Thyroid gland (tissue), 4 donors: ENCODE results near the gene ZNF79. TPM values are rescaled to one million over a fixed set of nuclear protein-coding genes. Genes with fewer than 3 reads are reported as not detected.
A peak's percentile ranks its signal among the peaks of the same experiment; 100 is the strongest.

Experiments
- DNase-seq, 2 donors: peaks; one replicate each; pipeline ENCODE4 v3.0.0-alpha.2; 2019
- H3K27ac ChIP-seq, 3 donors: fragments of 200-600 bp; sonication (generic); 1 replicate in 2 of 3; 2 replicates in 1 of 3; pipeline ENCODE4 v1.5.1; 2016 to 2019; ENCODE audit warnings: mild to moderate bottlenecking in 1 of 3, moderate library complexity in 1 of 3
- H3K27me3 ChIP-seq: fragments of 200-600 bp; sonication (generic); one replicate; pipeline ENCODE4 v1.5.1; 2019
- H3K36me3 ChIP-seq, 2 donors: fragments of 200-600 bp; sonication (generic); one replicate each; pipeline ENCODE4 v1.5.1; 2016 to 2019
- H3K4me1 ChIP-seq, 2 donors: fragments of 200-600 bp; sonication (generic); one replicate each; pipeline ENCODE4 v1.5.1; 2017 to 2019
- H3K4me3 ChIP-seq, 3 donors: fragments of 200-600 bp; sonication (generic); replicated peaks in 1 of 3; 1 replicate in 2 of 3; 2 replicates in 1 of 3; pipeline ENCODE4 v1.5.1; 2016; ENCODE audit warnings: mild to moderate bottlenecking in 1 of 3
- H3K9me3 ChIP-seq: fragments of 200-600 bp; sonication (generic); one replicate; pipeline ENCODE4 v1.5.1; 2017
- POLR2A ChIP-seq, 2 donors: fragments of 450-650 bp; IDR thresholded peaks; one replicate each; pipeline ENCODE4 v1.6.1; 2017; ENCODE audit warnings: antibody characterized with exemption in 2 of 2, mild to moderate bottlenecking in 2 of 2, moderate library complexity in 1 of 2
- WGBS, 2 donors: methylation state at CpG; one replicate each; pipeline ENCODE4 v1.1.5; 2017; 5-methylcytosine and 5-hydroxymethylcytosine counted together
- intact Hi-C: fragments of 100-400 bp; cut with DNase I; formaldehyde crosslinking; loops from one replicate; pipeline ENCODE4 v1.15.1; 2023
- total RNA-seq, 4 donors: library from RNA; depleted of rRNA; stranded (reverse); fragments of >200 nt; gene quantifications; one replicate each; pipeline ENCODE4 v1.2.3, GENCODE V29; 2016
- TF ChIP-seq, protein P1 (sequence below), 6 experiments: fragments of 200-600 bp in 3 of 6; fragments of 450-650 bp in 3 of 6; sonication (generic) in 3 of 6; IDR thresholded peaks; one replicate each; pipeline ENCODE4 v1.5.1; 2016 to 2019; ENCODE audit warnings: antibody characterized with exemption in 6 of 6, mild to moderate bottlenecking in 2 of 6, inconsistent platforms in 1 of 6, moderate library complexity in 1 of 6

The ZNF79 gene
- total RNA-seq, 4 donors from 2014 or later: 10.6 to 19.4 (median 15.9) TPM

DNA sequence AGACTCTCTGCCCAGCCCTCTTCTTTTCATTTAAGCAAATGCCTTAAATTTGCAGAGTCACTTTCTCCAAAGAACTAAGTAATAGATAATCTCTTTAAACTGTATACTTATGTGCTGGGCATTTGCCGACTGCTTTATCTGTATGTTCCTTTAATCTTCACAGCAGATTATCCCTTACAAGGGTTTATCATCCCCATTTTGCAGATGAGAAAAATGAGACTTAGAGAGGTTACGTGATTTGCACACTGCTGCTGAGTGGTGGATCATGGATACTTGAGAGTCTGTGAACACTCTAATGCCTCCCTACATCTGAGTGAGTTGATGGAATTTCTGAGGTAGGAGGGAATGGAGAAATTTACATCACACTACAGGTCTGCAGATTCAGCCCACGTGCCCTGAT, 4.2 kb downstream of the ZNF79 start:
- H3K9me3 ChIP-seq: no peaks in the 10 kb centered on the region
- TF ChIP-seq POLR2A (IDR thresholded peaks at IDR 0.05): no peak
- TF ChIP-seq, protein P1, sequence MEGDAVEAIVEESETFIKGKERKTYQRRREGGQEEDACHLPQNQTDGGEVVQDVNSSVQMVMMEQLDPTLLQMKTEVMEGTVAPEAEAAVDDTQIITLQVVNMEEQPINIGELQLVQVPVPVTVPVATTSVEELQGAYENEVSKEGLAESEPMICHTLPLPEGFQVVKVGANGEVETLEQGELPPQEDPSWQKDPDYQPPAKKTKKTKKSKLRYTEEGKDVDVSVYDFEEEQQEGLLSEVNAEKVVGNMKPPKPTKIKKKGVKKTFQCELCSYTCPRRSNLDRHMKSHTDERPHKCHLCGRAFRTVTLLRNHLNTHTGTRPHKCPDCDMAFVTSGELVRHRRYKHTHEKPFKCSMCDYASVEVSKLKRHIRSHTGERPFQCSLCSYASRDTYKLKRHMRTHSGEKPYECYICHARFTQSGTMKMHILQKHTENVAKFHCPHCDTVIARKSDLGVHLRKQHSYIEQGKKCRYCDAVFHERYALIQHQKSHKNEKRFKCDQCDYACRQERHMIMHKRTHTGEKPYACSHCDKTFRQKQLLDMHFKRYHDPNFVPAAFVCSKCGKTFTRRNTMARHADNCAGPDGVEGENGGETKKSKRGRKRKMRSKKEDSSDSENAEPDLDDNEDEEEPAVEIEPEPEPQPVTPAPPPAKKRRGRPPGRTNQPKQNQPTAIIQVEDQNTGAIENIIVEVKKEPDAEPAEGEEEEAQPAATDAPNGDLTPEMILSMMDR (IDR thresholded peaks at IDR 0.05): no peak
- H3K27me3 ChIP-seq: no peaks in the 10 kb centered on the region
- intact Hi-C loops: no loop called here
- no peak overlapping the region for H3K27ac ChIP-seq
- peaks cover 15 to 16% of the 10 kb centered on the region in 2 donors for H3K36me3 ChIP-seq
- no peak for DNase-seq
- H3K4me1 ChIP-seq: peaks cover 13 to 14% of the 10 kb centered on the region in 2 donors
- 89 to 91% methylated on average over 3 of the region's 3 CpGs for WGBS, 2 donors
- H3K4me3 ChIP-seq: no peak overlapping the region

DNA sequence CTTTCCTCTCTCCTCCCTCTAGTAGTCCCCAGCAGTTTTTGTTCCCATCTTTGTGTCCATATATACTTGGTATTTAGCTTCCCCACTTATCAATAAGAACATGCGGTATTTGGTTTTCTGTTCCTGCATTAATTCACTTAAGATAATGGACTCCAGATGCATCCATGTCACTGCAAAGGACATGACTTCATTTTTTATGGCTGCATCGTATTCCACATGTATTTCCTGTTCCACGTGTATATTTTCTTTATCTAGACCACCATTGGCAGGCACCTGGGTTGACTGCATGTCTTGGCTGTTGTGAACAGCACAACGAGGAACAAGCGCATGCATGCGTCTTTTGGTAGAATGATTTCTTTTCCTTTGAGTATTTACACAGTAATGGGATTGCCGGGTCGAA, 6.2 kb downstream of the ZNF79 start:
- Histone ChIP-seq H3K36me3 (peaks cover 33 to 36% of the 10 kb centered on the region in 2 donors), H3K9me3 (no peaks in the 10 kb centered on the region), H3K4me3 (no peak overlapping the region), H3K27me3 (no peaks in the 10 kb centered on the region), H3K27ac (no peak overlapping the region), H3K4me1 (peaks cover 6% of the 10 kb centered on the region in 2 donors)
- no peak for DNase-seq
- no peak for TF ChIP-seq POLR2A (IDR thresholded peaks at IDR 0.05)
- TF ChIP-seq, protein P1 (IDR thresholded peaks at IDR 0.05): no peak
- WGBS, 2 donors: 97% methylated on average over 8 of the region's 8 CpGs
- intact Hi-C loops: no loop called here

DNA sequence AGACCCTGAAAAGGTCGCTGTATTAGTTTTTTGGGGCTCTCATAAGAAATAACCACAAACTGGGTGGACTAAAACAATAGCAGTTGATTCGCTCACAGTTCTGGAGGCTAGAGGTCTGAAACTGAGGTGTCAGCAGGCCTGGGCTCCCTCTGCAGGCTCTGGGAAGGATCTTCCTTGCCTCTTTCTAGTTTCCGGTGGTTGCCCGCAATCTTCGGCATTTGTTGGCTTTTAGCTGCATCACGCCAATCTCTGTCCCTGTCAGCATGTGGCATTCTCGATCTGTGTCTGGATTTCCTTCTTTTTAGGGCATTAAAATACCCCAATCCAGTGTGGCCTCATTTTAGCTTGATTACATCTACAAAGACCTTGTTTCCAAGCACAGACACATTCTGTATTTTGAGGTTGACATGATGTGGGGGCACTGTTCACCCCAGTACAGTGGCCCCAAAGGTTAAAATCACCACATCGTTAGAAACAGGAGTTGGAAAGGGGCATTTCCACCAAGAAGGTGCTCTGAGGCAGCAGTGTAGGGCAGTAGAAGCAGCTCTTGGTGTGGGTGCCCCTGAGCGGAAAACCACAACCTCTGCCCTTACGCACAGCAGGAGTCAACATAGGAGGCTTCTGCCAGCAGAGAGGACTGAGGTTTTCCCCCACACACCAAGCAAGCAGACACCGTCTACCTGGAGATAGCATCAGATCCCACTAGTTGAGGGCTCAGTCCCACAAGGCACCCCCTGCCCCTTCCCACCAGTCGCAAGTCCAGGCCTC, 13.5 kb downstream of the ZNF79 start:
- H3K9me3 ChIP-seq: no peaks in the 10 kb centered on the region
- 89% methylated on average over 11 to 12 of the region's 12 CpGs for WGBS, 2 donors
- H3K36me3 ChIP-seq: peaks cover 61 to 75% of the 10 kb centered on the region in 2 donors
- TF ChIP-seq, protein P1 (IDR thresholded peaks at IDR 0.05): no peak
- TF ChIP-seq POLR2A (IDR thresholded peaks at IDR 0.05): no peak
- H3K4me3 ChIP-seq: no peak overlapping the region
- H3K27ac ChIP-seq: no peak overlapping the region
- no peaks in the 10 kb centered on the region for H3K27me3 ChIP-seq
- no peaks in the 10 kb centered on the region for H3K4me1 ChIP-seq
- intact Hi-C loops: no loop called here
- DNase-seq: no peak

DNA sequence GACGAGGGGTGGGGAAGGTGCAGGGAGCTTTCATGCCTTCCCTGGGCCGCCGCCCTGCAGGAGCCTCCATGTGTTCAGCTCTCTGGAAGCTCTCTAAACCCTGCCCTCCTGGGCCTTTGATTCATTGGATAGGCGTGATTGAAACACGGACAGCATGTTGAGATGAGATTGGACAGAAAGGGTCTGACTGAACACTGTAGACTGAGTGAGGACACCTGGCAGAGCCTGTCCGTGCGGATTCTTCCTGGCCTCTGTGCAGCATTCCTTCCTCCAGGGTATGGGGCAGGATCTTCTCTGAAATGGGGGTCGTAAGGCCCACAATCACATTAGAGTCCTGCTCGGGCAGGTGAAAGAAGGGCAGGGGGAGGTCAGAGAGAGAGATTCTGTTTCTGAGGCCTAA, 14.2 kb downstream of the ZNF79 start:
- no peak for DNase-seq
- Histone ChIP-seq H3K4me1 (no peaks in the 10 kb centered on the region), H3K27ac (no peak overlapping the region), H3K27me3 (no peaks in the 10 kb centered on the region), H3K4me3 (no peak overlapping the region), H3K9me3 (no peaks in the 10 kb centered on the region), H3K36me3 (peaks cover 60 to 76% of the 10 kb centered on the region in 2 donors)
- intact Hi-C loops: no loop called here
- WGBS, 2 donors: 93 to 95% methylated on average over 9 of the region's 9 CpGs
- TF ChIP-seq POLR2A (IDR thresholded peaks at IDR 0.05): no peak
- TF ChIP-seq, protein P1 (IDR thresholded peaks at IDR 0.05): no peak

DNA sequence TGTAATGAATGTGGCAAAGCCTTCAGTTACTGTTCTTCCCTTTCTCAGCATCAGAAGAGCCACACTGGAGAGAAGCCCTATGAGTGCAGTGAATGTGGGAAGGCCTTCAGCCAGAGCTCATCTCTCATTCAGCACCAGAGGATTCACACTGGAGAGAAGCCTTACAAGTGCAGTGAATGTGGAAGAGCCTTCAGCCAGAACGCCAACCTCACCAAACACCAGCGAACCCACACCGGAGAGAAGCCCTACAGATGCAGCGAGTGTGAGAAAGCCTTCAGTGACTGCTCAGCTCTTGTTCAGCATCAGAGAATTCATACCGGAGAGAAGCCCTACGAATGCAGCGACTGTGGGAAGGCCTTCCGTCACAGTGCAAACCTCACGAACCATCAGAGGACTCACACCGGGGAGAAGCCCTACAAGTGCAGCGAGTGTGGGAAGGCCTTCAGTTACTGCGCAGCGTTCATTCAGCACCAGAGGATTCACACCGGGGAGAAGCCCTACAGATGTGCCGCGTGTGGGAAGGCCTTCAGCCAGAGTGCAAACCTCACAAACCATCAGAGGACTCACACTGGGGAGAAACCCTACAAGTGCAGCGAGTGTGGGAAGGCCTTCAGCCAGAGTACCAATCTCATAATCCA, 20.2 kb downstream of the ZNF79 start:
- H3K4me1 ChIP-seq: peaks cover 3 to 26% of the 10 kb centered on the region in 2 donors
- intact Hi-C loops: no loop called here
- H3K4me3 ChIP-seq: no peak overlapping the region
- 90 to 93% methylated on average over 17 of the region's 17 CpGs for WGBS, 2 donors
- H3K9me3 ChIP-seq: no peaks in the 10 kb centered on the region
- TF ChIP-seq POLR2A (IDR thresholded peaks at IDR 0.05): no peak
- TF ChIP-seq, protein P1 (IDR thresholded peaks at IDR 0.05): no peak
- no peaks in the 10 kb centered on the region for H3K27me3 ChIP-seq
- no peak for DNase-seq
- H3K36me3 ChIP-seq: peaks cover 54 to 64% of the 10 kb centered on the region in 2 donors
- H3K27ac ChIP-seq: peak overlapping the region; percentile 5 to 66 (median 54)
